HepG2 (cell line): ENCODE data around the gene OGG1. TPM values are rescaled to one million over a fixed set of nuclear protein-coding genes. Genes with fewer than 3 reads are reported as not detected.

Experiments
- BRF2 ChIP-seq: sonication (generic); formaldehyde crosslinking; IDR thresholded peaks from 2 replicates; pipeline ENCODE4 v1.8.1; 2022; ENCODE audit warnings: mild to moderate bottlenecking, missing genetic modification reagents
- CCDC6 ChIP-seq: sonication (generic); formaldehyde crosslinking; IDR thresholded peaks from 2 replicates; pipeline ENCODE4 v1.8.1; 2022; ENCODE audit warnings: mild to moderate bottlenecking, missing genetic modification reagents, moderate library complexity
- CEBPB ChIP-seq: IDR thresholded peaks from 2 replicates; pipeline ENCODE4 v1.6.1; 2011; ENCODE audit warnings: low read depth, low read length, improper control_type of control experiment, borderline replicate concordance
- CENPX ChIP-seq: sonication (generic); formaldehyde crosslinking; IDR thresholded peaks from 2 replicates; pipeline ENCODE4 v1.9.0; 2021; ENCODE audit warnings: mild to moderate bottlenecking, missing genetic modification reagents, moderate library complexity
- CERS6 ChIP-seq: sonication (generic); formaldehyde crosslinking; IDR thresholded peaks from 2 replicates; pipeline ENCODE4 v1.5.0; 2020; ENCODE audit warnings: missing genetic modification reagents
- HHEX ChIP-seq: IDR thresholded peaks from 2 replicates; pipeline ENCODE4 v1.6.1; 2016; ENCODE audit warnings: control low read depth
- HNF1A ChIP-seq, 2 experiments: sonication (generic) in 1 of 2; formaldehyde crosslinking in 1 of 2; IDR thresholded peaks; 2 replicates each; pipeline versions ENCODE4 v1.4.0 to v1.6.1; 2016 to 2020; ENCODE audit warnings: borderline replicate concordance in 1 of 2, low read depth in 1 of 2, mild to moderate bottlenecking in 1 of 2, missing genetic modification reagents in 1 of 2
- MAF1 ChIP-seq: sonication (generic); formaldehyde crosslinking; IDR thresholded peaks from 2 replicates; pipeline ENCODE4 v1.5.0; 2020; ENCODE audit warnings: missing genetic modification reagents, borderline replicate concordance
- MAFG ChIP-seq: sonication (generic); formaldehyde crosslinking; IDR thresholded peaks from 2 replicates; pipeline ENCODE4 v1.5.1; 2020; ENCODE audit warnings: mild to moderate bottlenecking, missing genetic modification reagents
- RFX5 ChIP-seq: IDR thresholded peaks from 2 replicates; pipeline ENCODE4 v1.6.1; 2011; ENCODE audit warnings: low read depth, low read length, improper control_type of control experiment
- SCMH1 ChIP-seq: sonication (generic); formaldehyde crosslinking; IDR thresholded peaks from 2 replicates; pipeline ENCODE4 v1.9.0; 2021; ENCODE audit warnings: missing genetic modification reagents, mild to moderate bottlenecking, borderline replicate concordance
- SRY ChIP-seq: sonication (generic); formaldehyde crosslinking; IDR thresholded peaks from 2 replicates; pipeline ENCODE4 v1.8.0; 2022; ENCODE audit warnings: mild to moderate bottlenecking, missing genetic modification reagents
- THRA ChIP-seq: sonication (generic); formaldehyde crosslinking; IDR thresholded peaks from 2 replicates; pipeline ENCODE4 v1.4.0; 2020; ENCODE audit warnings: missing genetic modification reagents, borderline replicate concordance
- ZC3H13 ChIP-seq: sonication (generic); formaldehyde crosslinking; IDR thresholded peaks from 2 replicates; pipeline ENCODE4 v1.8.1; 2023; ENCODE audit warnings: mild to moderate bottlenecking, missing genetic modification reagents, moderate library complexity
- ZFP41 ChIP-seq: sonication (generic); formaldehyde crosslinking; IDR thresholded peaks from 2 replicates; pipeline ENCODE4 v1.4.0; 2020; ENCODE audit warnings: mild to moderate bottlenecking, missing genetic modification reagents, borderline replicate concordance
- ZNF282 ChIP-seq: fragments of 450-650 bp; IDR thresholded peaks from 2 replicates; pipeline ENCODE4 v1.6.1; 2018; ENCODE audit not compliant: partially characterized antibody
- ZNF576 ChIP-seq: sonication (generic); formaldehyde crosslinking; IDR thresholded peaks from 2 replicates; pipeline ENCODE4 v1.4.0; 2020; ENCODE audit warnings: mild to moderate bottlenecking, missing genetic modification reagents
- ZNF883 ChIP-seq: sonication (generic); formaldehyde crosslinking; IDR thresholded peaks from 2 replicates; pipeline ENCODE4 v1.5.1; 2020; ENCODE audit warnings: mild to moderate bottlenecking, missing genetic modification reagents; ENCODE audit errors: not compliant biosample characterization
- ZZZ3 ChIP-seq: sonication (generic); formaldehyde crosslinking; IDR thresholded peaks from 2 replicates; pipeline ENCODE4 v1.4.0; 2020; ENCODE audit warnings: missing genetic modification reagents, mild to moderate bottlenecking, borderline replicate concordance
- polyA plus RNA-seq, 8 experiments: library from polyadenylated mRNA; depleted of rRNA in 3 of 8; stranded (reverse) in 7 of 8; unstranded in 1 of 8; fragments of >200 nt; fragmentation: Illumina TruSeq in 4 of 8; extraction: Trizol in 4 of 8; gene quantifications; 2 replicates each; pipeline versions ENCODE4 v1.2.1 to v1.2.3, GENCODE V29; 2011 to 2016; ENCODE audit warnings: low read depth in 4 of 8, missing spikeins in 1 of 8, mixed read lengths in 1 of 8; ENCODE audit not compliant: insufficient read depth in 1 of 8
- total RNA-seq, 5 experiments: library from RNA; depleted of rRNA; stranded (reverse); fragments of >200 nt; fragmentation: Illumina TruSeq; extraction: Trizol; gene quantifications; 2 replicates each; pipeline ENCODE4 v1.2.3, GENCODE V29; 2016; ENCODE audit warnings: low read depth in 1 of 5

OGG1 gene
- total and polyA plus RNA-seq, 2 of the 13 experiments (the other 11 are each of a cell fraction or from before 2014, with no cell fraction given) = 28.7 to 33.2 TPM

GRCh38 chr3:9704347-9705322, 45.1 kb upstream of the OGG1 start (continued):
- TF ChIP-seq BRF2 (CRISPR knock-in tag) = no peak
- peak; percentile 63 for TF ChIP-seq ZNF883
- TF ChIP-seq HNF1A (IDR thresholded peaks at IDR 0.05; ENCODE audit: low read depth) = no peak
- no peak for TF ChIP-seq HNF1A (CRISPR knock-in tag; IDR thresholded peaks at IDR 0.05; ENCODE audit: borderline replicate concordance)
- TF ChIP-seq ZNF576 (CRISPR knock-in tag) = no peak
- no peak for TF ChIP-seq RFX5
- TF ChIP-seq CENPX (CRISPR knock-in tag) = no peak
- peak; percentile 51; the same call in 1 of the 2 replicates for TF ChIP-seq THRA (CRISPR knock-in tag)
- TF ChIP-seq CCDC6 = no peak
- no peak for TF ChIP-seq HHEX
- peak; percentile 83; the same call in 1 of the 2 replicates for TF ChIP-seq SRY (CRISPR knock-in tag)
- no peak for TF ChIP-seq ZFP41 (CRISPR knock-in tag)
- TF ChIP-seq SCMH1 (CRISPR knock-in tag) = no peak
- no peak for TF ChIP-seq MAFG
- no peak for TF ChIP-seq CERS6 (CRISPR knock-in tag)
- TF ChIP-seq CEBPB = no peak
- 0 out of 2 replicates have a peak, but pooled peaks have one; percentile 12 for TF ChIP-seq ZZZ3
- no peak; the same call in 1 of the 2 replicates for TF ChIP-seq MAF1 (CRISPR knock-in tag)
- 0 out of 2 replicates have a peak, but pooled peaks have one; percentile 58 for TF ChIP-seq ZC3H13
- no peak for TF ChIP-seq ZNF282
